M059J (cell line): ENCODE measurements around the gene KIAA0825. TPM values are rescaled to one million over a fixed set of nuclear protein-coding genes. Genes with fewer than 3 reads are reported as not detected.
A peak's percentile ranks its signal among the peaks of the same experiment; 100 is the strongest.

Experiments used
- DNase-seq: peaks from one replicate; pipeline ENCODE4 v3.0.0-alpha.2; 2012; ENCODE audit warnings: low read depth
- total RNA-seq: library from RNA; depleted of rRNA; stranded (reverse); fragments of >200 nt; shearing (Covaris generic); gene quantifications from 2 replicates; pipeline ENCODE4 v1.2.3, GENCODE V29; 2014; rRNA removed

Gene KIAA0825
- 0.32 and 0.49 TPM in 2 replicates for total RNA-seq

GRCh38 chr5:94618493-94619328, at the start of gene KIAA0825, which contains the start of gene SLF1:
Gene KIAA0825, minus strand, starts transcription at chr5:94618604. Its CDS starts 81,478 bp downstream, at chr5:94537126.
Gene SLF1, plus strand, starts transcription at chr5:94618669. Its CDS starts 10,142 bp downstream, at chr5:94628811.
- DNase-seq, result peak; percentile 92

DNA sequence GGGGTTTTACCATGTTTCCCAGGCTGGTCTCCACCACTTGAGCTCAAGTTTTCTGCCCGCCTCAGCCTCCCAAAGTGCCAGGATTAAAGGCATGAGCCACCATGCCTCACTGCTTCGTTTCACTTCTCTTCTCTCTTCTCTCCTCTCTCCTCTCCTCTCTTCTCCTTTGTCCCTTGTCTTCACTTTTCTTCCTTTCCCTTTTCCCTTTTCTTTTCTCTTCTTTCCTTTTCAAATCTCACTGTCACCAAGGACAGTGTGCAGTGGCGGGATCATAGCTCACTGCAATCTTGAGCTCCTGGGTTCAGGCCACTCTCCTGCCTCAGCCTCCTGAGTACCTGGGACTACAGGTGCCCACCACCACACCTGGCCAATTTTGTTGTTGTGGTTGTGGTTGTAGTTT, 49.5 kb upstream of the KIAA0825 start:
- no peak for DNase-seq

DNA sequence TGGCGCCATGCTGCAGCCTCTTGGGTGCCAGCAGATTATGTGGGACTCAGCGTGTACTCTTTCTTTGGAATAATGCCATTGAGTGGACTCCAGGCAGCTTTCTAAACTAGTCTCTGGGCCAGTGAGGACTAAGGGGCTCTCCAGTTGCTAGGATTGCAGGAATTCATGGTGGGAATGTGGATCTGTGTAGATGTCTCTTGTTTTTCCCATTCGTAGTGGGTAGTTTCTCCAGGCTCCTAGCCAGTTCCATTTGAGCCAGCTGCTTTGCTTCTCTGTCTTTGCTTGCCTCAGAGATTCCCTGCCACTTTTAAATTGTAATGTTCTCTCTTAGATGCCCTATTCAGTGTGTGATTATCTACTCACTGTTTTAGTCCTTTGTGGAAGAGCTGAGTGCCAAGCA, 42.7 kb upstream of the KIAA0825 start:
- DNase-seq, result no peak

DNA sequence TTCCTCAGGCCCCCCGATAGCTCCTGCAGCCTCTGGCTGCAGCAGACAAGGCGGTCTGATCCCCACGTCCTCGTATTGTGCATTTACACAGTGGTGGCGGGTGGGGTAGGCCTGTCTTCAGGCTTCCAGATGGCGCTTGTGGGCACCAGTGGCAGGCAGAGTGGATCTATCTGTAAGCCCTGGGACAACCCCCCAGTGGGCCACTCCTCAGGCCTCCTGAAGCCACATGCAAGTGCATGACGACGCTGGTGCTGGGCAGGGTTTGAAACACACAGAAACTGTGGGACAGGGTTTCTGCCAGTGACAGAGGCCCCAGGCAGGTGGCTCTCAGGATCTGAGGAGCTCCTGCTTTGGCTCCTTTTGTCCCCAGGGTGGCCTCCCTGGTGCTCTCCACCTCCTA, 42.1 kb upstream of the KIAA0825 start:
- no peak for DNase-seq

DNA sequence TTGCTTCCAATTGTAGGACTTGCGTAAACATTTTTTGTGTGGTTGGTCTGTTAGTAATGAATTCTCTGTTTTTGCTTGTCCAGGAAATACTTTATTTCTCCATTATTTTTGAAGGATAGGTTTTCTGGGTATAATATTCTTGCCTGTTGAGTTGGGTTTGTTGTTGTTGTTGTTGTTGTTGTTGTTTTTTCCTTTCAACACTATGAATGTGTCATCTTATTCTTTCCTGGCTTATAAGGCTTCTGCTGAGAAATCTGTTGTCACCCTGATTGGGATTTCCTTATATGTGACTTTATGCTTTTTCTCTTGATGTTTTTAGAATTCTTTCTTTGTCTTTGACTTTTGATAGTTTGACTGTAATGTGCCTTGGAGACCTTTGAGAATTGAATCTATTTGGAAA, 39.9 kb upstream of the KIAA0825 start:
- no peak for DNase-seq

- no peak for DNase-seq
Measured at GRCh38 chr5:94649874-94650273, 31.5 kb upstream of the KIAA0825 start.

DNA sequence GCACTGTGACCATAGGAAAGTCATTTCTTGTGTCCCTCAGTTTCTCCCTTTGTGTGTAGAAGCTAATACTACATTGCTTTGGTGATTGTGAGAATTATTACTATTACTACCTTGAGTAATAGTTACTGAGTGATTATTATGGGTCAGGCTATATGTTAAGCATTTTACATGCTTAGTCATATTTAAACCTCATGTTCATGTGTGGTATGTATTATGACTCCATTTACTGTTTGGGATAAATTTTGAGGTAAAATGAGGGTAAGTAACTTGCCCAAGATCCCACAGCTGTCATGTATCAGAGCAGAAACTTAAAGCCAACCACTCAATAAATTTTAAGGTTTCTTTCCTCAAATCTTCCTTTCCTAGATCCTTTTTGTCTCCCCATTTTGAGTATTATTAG, 28.4 kb upstream of the KIAA0825 start:
- no peak for DNase-seq

DNA sequence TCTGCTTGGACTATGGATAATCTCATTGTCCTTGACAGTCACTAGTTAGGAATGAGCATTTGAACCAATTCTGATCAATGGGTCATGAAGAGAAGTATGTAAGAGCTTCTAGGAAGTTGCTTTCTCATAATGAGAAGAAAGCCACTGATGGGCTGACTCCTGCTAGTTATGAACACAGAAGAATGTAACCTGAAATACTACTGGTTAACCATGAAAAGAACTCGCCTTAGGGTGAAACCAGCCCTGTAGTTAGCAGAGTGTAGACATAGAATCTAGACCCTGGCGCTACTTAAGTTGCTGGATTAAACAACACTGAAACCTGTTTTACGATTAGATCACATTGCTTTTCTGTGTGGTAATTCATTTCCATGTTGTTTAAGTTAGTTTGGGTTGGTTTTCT, 26.6 kb upstream of the KIAA0825 start:
- DNase-seq, result no peak

GRCh38 chr5:94640176-94640575, 21.8 kb upstream of the KIAA0825 start:
- peak; percentile 1 for DNase-seq

GRCh38 chr5:94632024-94632423, 13.6 kb upstream of the KIAA0825 start:
- peak; percentile 6 for DNase-seq

GRCh38 chr5:94627191-94627590, 8.8 kb upstream of the KIAA0825 start:
- no peak for DNase-seq

DNA sequence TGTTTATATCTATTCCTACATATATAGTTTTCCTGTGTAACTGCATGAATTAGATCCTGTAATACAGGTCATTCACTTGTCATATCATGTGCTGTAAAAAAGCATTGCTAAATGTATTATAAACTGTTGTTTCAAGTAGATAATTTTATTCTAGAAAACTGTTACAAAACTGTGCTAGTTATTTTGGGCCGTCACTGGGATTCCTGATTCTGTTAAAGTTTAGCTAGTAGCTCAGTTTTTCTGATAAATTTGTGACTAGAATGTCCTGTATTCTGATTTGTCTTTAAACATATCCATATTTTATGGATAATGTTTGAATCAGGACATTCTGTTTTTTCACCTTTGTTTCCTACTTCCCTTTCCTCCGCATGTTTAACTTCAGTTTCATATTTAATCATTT, 5.5 kb upstream of the KIAA0825 start:
- DNase-seq, result no peak

GRCh38 chr5:94623011-94623410, 4.6 kb upstream of the KIAA0825 start:
- DNase-seq, result no peak

DNA sequence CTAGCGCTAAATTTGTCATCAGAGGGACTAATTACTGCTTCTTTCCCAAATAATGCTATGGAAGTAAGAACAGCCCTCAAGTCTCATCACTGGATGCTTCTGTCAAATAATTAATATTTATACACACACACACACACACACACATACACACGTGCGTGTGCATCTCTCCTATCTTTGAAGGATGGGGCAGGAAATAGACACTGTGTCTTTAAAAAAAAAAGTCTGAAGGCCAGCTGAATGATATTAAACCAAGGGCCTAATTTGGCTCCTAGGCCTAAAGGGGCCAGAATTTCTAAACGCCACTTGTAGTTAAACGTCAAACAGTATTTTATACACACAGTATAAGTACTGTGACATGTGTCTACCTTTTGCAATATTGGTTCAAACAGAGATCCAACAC, 3.4 kb upstream of the KIAA0825 start:
- no peak for DNase-seq

- DNase-seq, result no peak
Measured at GRCh38 chr5:94620256-94620655, 1.9 kb upstream of the KIAA0825 start.

DNA sequence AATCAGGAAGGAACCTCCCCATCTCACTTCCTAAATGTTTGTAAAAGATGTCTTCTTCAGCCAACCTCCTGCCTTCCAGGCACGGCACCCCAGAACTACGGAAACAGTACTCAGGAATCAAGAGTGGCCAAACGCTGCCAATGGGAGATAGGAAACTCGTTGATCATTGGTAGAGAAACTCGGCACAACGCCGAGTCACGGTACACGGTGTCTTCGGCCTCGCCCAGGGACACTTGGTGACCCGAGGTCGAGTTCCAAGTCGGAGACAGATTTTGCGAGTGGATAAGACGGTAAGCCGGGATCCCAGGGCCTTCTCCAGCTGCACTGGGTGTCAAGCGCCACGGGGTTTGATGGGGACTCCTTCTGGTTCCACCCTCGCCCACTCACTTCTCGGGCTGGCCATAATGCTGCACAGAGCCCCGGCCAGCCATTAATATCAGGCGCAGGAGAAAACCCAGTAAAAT, 343 bp downstream of the KIAA0825 start:
- peak; percentile 82 for DNase-seq

- no peak for DNase-seq
Measured at GRCh38 chr5:94615862-94616261, 2.5 kb downstream of the KIAA0825 start.

DNA sequence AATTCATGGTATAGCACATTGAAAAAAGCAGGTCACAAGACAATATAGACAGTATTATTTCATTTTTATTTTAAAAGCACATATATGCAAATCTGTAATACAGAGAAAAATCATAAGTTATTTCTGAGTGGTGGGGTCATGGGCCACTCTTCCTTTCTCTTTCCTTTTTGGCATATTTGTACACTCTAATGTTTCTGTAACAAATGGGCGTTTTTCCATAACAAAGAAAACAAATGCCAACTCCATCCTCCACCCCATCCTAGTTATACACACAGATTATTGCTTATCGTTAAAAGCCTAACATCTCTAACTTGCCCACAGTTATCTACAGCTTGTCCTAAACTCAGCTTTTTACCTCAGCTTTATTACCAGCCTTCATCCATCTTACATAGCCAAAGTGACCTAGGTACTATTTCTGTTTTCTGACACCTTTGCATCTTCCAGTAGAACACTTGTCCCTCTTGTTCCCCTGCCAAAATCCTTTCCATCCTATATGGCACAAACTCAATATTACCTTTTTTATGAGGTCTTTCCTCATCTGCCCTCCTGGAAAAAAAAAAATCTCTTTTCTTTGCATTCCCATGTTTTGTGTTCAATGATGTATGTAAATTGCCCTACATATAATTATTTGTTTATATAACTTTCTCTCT, 4.1 kb downstream of the KIAA0825 start:
- no peak for DNase-seq

GRCh38 chr5:94613583-94613982, 4.8 kb downstream of the KIAA0825 start:
- peak; percentile 31 for DNase-seq

- DNase-seq, result no peak
Measured at GRCh38 chr5:94595281-94595840, 23.0 kb downstream of the KIAA0825 start.

DNA sequence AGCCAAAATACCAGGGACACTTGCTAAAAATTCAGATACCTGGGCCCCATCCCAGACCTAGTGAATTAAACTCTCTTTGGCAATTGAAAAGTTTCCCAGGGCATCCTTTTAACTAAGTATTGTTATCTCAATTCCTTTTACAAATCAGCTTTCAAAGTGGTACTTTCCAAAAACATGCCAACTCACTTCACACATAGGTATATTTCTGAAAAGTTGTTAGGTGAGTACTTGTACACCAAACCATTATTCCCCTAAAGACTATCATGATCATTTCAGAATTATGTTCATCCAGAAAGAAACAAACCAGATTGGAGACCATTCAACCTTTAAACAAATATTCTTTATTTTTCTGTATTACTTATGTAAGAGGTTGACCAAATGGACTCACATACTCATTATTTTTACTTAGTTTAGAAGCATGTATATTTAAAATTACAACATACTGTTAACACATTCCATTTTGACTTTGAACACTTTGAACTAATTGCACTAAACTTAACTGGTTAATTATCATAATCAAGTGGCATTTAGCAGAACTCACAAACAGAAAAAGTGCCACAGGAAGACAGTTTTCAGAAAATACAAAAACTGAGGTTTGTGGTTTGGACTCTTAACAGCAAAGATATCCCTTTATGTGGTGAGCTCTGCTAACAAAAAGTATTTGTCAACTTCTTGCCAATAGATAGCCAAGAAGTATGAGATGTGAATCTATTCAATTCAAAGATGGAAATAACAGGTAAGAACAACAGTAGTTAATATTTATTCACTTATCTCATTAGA, 40.7 kb downstream of the KIAA0825 start:
- DNase-seq, result no peak

- DNase-seq, result no peak
Measured at GRCh38 chr5:94575196-94575595, 43.2 kb downstream of the KIAA0825 start.
